D721Med (cell line): ENCODE data around the gene C2orf74.
"Not testable (repeated sequence)": the region's sequence is repeated elsewhere in the genome, so short reads cannot be mapped to it uniquely, and the experiment has no call there.

Source experiments
- DNase-seq: peaks from one replicate; pipeline ENCODE4 v3.0.0; 2011; ENCODE audit warnings: low spot score; ENCODE audit not compliant: insufficient read length
- FAIRE-seq: peaks from 2 replicates; lab custom pipeline; 2011; peaks lifted over from hg19 to GRCh38; lab: Jason Lieb, UNC
- CTCF ChIP-seq: IDR thresholded peaks from 2 replicates; pipeline ENCODE4 v1.5.1; 2012; ENCODE audit warnings: mild to moderate bottlenecking, control low read depth; ENCODE audit not compliant: insufficient read depth; ENCODE audit errors: missing control alignments

Gene C2orf74

GRCh38 chr2:61151436-61151835 lies 10.6 kb upstream of the C2orf74 start:
- FAIRE-seq (no peak), DNase-seq (no peak)
- TF ChIP-seq CTCF = no peak

GRCh38 chr2:61157371-61158003 lies 4.5 kb upstream of the C2orf74 start:
- no peak for TF ChIP-seq CTCF
- FAIRE-seq = no peak
- DNase-seq = no peak

DNA sequence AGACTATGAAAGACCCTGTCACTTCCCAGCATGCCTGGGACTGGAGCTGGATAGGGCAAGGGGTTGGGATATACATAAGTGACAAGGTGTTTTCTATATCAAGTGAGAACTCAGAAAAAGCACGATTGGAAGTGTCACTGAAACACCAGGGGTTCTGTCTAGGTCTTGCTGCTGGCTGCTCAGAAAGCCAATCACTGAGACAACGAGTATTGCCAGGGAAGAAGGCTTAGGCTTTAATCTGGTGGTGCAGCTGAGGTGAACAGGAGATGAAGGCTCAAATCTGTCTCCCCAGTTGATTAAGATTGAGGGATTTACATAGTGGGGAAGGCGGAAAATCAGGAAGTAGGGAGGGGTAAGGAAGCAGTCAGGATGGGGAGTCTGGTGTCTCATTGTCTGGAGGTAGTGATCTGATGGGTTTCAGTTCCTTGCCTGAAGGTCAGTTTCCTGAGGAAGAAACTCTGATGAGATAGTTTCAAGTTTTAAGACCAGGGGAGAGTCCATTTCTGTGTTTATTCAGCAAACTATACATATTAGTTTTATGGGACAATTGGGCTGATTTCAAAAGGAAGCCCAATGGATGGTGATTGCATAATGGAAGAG lies 3.5 kb upstream of the C2orf74 start:
- DNase-seq (no peak), FAIRE-seq (peak; percentile 84)
- no peak for TF ChIP-seq CTCF

DNA sequence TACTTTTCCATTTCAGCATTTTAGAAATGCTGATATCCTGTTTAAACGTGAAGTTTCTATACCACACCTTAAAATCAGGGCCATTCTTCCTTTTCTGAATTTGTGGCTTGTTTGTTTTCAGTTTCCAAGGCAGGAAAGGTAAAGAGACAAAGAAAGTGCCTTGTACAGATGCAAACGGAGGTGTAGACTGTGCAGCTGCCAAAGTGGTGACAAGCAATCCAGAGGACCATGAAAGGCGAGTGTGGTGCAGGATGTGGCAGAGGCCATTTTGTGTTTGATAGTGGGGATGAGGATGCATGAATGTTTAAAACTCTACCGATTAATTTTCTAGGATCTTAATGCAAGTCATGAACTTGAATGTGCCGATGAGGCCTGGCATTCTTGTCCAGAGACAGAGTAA lies 733 bp downstream of the C2orf74 start:
- no peak for FAIRE-seq
- TF ChIP-seq CTCF = no peak
- no peak for DNase-seq

DNA sequence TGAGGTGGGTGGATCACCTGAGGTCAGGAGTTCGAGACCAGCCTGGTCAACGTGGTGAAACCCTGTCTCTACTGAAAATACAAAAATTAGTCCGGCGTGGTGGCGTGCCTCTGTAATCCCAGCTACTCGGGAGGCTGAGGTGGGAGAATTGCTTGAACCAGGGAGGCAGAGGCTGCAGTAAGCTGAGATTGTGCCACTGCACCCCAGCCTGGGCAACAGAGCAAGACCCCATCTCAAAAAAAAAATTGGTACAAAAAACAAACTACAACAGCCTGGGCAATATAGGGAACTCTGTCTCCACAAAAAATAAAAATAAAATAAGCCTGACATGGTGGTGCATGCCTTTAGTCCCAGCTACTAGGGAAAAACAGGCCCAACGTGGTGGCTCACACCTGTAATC lies 3.1 kb downstream of the C2orf74 start:
- not testable (repeated sequence) for FAIRE-seq, DNase-seq

- no peak for TF ChIP-seq CTCF
- FAIRE-seq (no peak), DNase-seq (no peak)
Measured at GRCh38 chr2:61165946-61166345, 4.0 kb downstream of the C2orf74 start.

DNA sequence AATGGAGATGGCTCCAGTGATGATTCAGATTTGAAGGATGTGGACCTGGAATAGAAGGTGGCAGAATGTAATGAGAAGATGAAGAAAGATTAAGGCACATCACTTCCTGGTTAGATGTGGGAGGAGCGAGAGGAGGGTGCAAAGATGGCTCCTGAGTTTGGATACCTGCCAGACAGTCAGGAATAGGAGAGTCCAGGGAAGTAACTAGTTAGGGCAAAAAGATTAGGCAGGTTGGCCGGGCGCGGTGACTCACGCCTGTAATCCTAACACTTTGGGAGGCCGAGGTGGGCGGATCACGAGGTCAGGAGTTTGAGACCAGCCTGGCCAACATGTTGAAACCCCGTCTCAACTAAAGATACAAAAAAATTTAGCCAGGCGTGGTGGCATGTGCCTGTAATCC lies 5.6 kb downstream of the C2orf74 start:
- TF ChIP-seq CTCF = no peak
- FAIRE-seq (no peak), DNase-seq (no peak)

DNA sequence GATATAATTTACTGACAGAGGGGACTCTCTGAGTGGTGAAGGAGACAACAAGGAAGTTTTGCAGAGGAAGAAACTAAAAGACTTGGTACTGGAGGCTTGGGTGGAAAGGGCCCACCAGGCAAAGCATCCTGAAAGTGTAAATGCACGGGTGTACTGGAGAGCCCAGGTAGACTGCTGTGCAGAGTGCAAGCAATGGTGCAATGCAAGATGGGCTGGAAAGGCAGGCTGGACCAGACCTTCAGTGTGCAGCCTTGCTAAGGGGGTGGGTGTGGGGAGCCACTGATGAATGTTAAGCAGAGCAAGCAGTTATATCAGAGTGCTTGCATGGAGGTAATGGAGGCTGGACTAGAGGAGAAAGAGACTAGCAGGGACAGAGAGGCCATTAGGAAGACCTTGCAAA lies 10.7 kb downstream of the C2orf74 start:
- no peak for TF ChIP-seq CTCF
- no peak for DNase-seq
- no peak for FAIRE-seq
